ENCODE results near the gene SYNDIG1.

- TF ChIP-seq CTCF (conservative IDR thresholded peaks at IDR 0.05; ENCODE audit: low read length) = no peak
- TF ChIP-seq EZH2phosphoT487 (IDR thresholded peaks at IDR 0.05; ENCODE audit: borderline replicate concordance, low read depth, low read length) = no peak
Observed at GRCh38 chr20:24521032-24521431, 51.6 kb downstream of the SYNDIG1 start.
